Astrocyte (in vitro differentiated cells and primary cell): Measurements from ENCODE around the gene ARHGAP12. TPM values are rescaled to one million over a fixed set of nuclear protein-coding genes. Genes with fewer than 3 reads are reported as not detected.

ENCODE experiments used
- DNase-seq: peaks from one replicate; pipeline ENCODE4 v3.0.0-alpha.2; 2010; ENCODE audit warnings: low read depth
- FAIRE-seq: peaks from 2 replicates; lab custom pipeline; 2011; peaks lifted over from hg19 to GRCh38; lab: Jason Lieb, UNC
- H2AFZ ChIP-seq: 2 replicates; pipeline ENCODE4 v1.6.0; 2012; ENCODE audit warnings: low read depth, low read length, inconsistent platforms
- H3K27ac ChIP-seq: 2 replicates; pipeline ENCODE4 v1.5.1; 2011; ENCODE audit warnings: low read depth, low read length, inconsistent platforms
- H3K27me3 ChIP-seq: 2 replicates; pipeline ENCODE4 v1.6.0; 2011; ENCODE audit warnings: low read length, inconsistent platforms; ENCODE audit not compliant: insufficient read depth
- H3K36me3 ChIP-seq: 2 replicates; pipeline ENCODE4 v1.5.1; 2011; ENCODE audit warnings: low read length, inconsistent platforms; ENCODE audit not compliant: insufficient read depth
- H3K4me1 ChIP-seq: 2 replicates; pipeline ENCODE4 v1.5.1; 2011; ENCODE audit warnings: low read length, inconsistent platforms; ENCODE audit not compliant: insufficient read depth
- H3K4me2 ChIP-seq: 2 replicates; pipeline ENCODE4 v1.6.0; 2012; ENCODE audit warnings: low read length, inconsistent platforms
- H3K4me3 ChIP-seq: 2 replicates; pipeline ENCODE4 v1.5.1; 2011; ENCODE audit warnings: low read depth, mild to moderate bottlenecking, low read length, inconsistent platforms; ENCODE audit not compliant: insufficient read depth
- H3K79me2 ChIP-seq: 2 replicates; pipeline ENCODE4 v1.6.0; 2012; ENCODE audit warnings: mild to moderate bottlenecking, low read length, inconsistent platforms; ENCODE audit not compliant: insufficient read depth
- H3K9ac ChIP-seq: 2 replicates; pipeline ENCODE4 v1.6.0; 2012; ENCODE audit warnings: mild to moderate bottlenecking, low read length, inconsistent platforms
- H3K9me3 ChIP-seq: 2 replicates; pipeline ENCODE4 v1.5.1; 2012; ENCODE audit warnings: low read depth, mild to moderate bottlenecking, low read length, inconsistent platforms; ENCODE audit not compliant: insufficient read depth
- H4K20me1 ChIP-seq: 2 replicates; pipeline ENCODE4 v1.6.0; 2012; ENCODE audit warnings: low read length, inconsistent platforms; ENCODE audit not compliant: insufficient read depth
- H3K27ac Mint-ChIP-seq: one replicate; pipeline ENCODE4 v1.8.0; 2021; ENCODE audit warnings: mild to moderate bottlenecking, mixed read lengths; ENCODE audit not compliant: unreplicated experiment
- H3K27me3 Mint-ChIP-seq: one replicate; pipeline ENCODE4 v1.8.0; 2021; ENCODE audit warnings: low read depth, mixed read lengths; ENCODE audit not compliant: unreplicated experiment
- H3K36me3 Mint-ChIP-seq: one replicate; pipeline ENCODE4 v1.8.0; 2021; ENCODE audit warnings: low read depth, mixed read lengths; ENCODE audit not compliant: unreplicated experiment
- H3K4me1 Mint-ChIP-seq: one replicate; pipeline ENCODE4 v1.8.0; 2021; ENCODE audit warnings: low read depth, mixed read lengths; ENCODE audit not compliant: unreplicated experiment
- H3K4me3 Mint-ChIP-seq: one replicate; pipeline ENCODE4 v1.8.0; 2021; ENCODE audit warnings: mild to moderate bottlenecking, moderate library complexity, mixed read lengths; ENCODE audit not compliant: unreplicated experiment
- H3K9me3 Mint-ChIP-seq: one replicate; pipeline ENCODE4 v1.8.0; 2021; ENCODE audit warnings: mild to moderate bottlenecking, mixed read lengths; ENCODE audit not compliant: unreplicated experiment
- CTCF ChIP-seq: IDR thresholded peaks from 2 replicates; pipeline ENCODE4 v1.5.1; 2011; ENCODE audit warnings: low read depth, mild to moderate bottlenecking, inconsistent platforms, low read length, moderate library complexity; ENCODE audit not compliant: insufficient read depth
- EZH2 ChIP-seq: IDR thresholded peaks from 2 replicates; pipeline ENCODE4 v1.6.1; 2012; ENCODE audit warnings: mild to moderate bottlenecking, low read length, inconsistent platforms; ENCODE audit not compliant: insufficient read depth
- total RNA-seq: library from RNA; stranded (reverse); gene quantifications from 2 replicates; pipeline ENCODE4 v1.2.1, GENCODE V29; 2021

ARHGAP12 gene
- total RNA-seq, 1 donor from 2014 or later: 24.9 TPM

- TF ChIP-seq CTCF (no peak), EZH2 (no peak)
- H3K9ac ChIP-seq: no peak overlapping the region
- H3K4me2 ChIP-seq: no peak overlapping the region
- H3K4me3 ChIP-seq: no peak overlapping the region
- H3K9me3 Mint-ChIP-seq: peaks cover 1% of the 10 kb centered on the region
- no peaks in the 10 kb centered on the region for H3K27me3 ChIP-seq
- FAIRE-seq (no peak), DNase-seq (no peak)
- H3K4me1 Mint-ChIP-seq: peaks cover 3% of the 10 kb centered on the region
- no peaks in the 10 kb centered on the region for H3K9me3 ChIP-seq
- peaks cover 5% of the 10 kb centered on the region for H3K36me3 ChIP-seq
- H3K27ac Mint-ChIP-seq: no peak overlapping the region
- no peaks in the 10 kb centered on the region for H3K4me1 ChIP-seq
- H3K27ac ChIP-seq: no peak overlapping the region
- H3K36me3 Mint-ChIP-seq: no peaks in the 10 kb centered on the region
- H3K4me3 Mint-ChIP-seq: no peak overlapping the region
- no peak overlapping the region for H2AFZ ChIP-seq
- no peaks in the 10 kb centered on the region for H3K79me2 ChIP-seq
- H3K27me3 Mint-ChIP-seq: no peaks in the 10 kb centered on the region
- no peaks in the 10 kb centered on the region for H4K20me1 ChIP-seq
Observed at GRCh38 chr10:31829776-31830175, 98.9 kb downstream of the ARHGAP12 start.

GRCh38 chr10:31823358-31823757 is 105.3 kb downstream of the ARHGAP12 start:
- TF ChIP-seq EZH2 (no peak), CTCF (no peak)
- H3K9ac ChIP-seq: no peak overlapping the region

GRCh38 chr10:31822616-31823318 is 105.9 kb downstream of the ARHGAP12 start:
- Histone ChIP-seq H3K27ac (no peak overlapping the region), H3K27me3 (no peaks in the 10 kb centered on the region), H3K36me3 (peaks cover 5% of the 10 kb centered on the region), H3K9me3 (no peaks in the 10 kb centered on the region), H3K4me3 (no peak overlapping the region), H2AFZ (no peak overlapping the region), H3K4me2 (no peak overlapping the region), H3K9ac (no peak overlapping the region), H3K4me1 (no peaks in the 10 kb centered on the region), H3K79me2 (no peaks in the 10 kb centered on the region), H4K20me1 (no peaks in the 10 kb centered on the region)
- H3K9me3 Mint-ChIP-seq: no peaks in the 10 kb centered on the region
- no peak for FAIRE-seq
- no peak for DNase-seq
- TF ChIP-seq EZH2 (no peak), CTCF (no peak)
- H3K27me3 Mint-ChIP-seq: no peaks in the 10 kb centered on the region
- H3K27ac Mint-ChIP-seq: no peak overlapping the region
- H3K4me1 Mint-ChIP-seq: peaks cover 9% of the 10 kb centered on the region
- H3K36me3 Mint-ChIP-seq: peaks cover 2% of the 10 kb centered on the region
- H3K4me3 Mint-ChIP-seq: no peak overlapping the region

More at GRCh38 chr10:31823358-31823757, 105.3 kb downstream of the ARHGAP12 start:
- Mint-ChIP-seq H3K4me3 (no peak overlapping the region), H3K27ac (no peak overlapping the region), H3K9me3 (no peaks in the 10 kb centered on the region), H3K27me3 (no peaks in the 10 kb centered on the region), H3K4me1 (peaks cover 4% of the 10 kb centered on the region), H3K36me3 (peaks cover 2% of the 10 kb centered on the region)
- no peaks in the 10 kb centered on the region for H3K79me2 ChIP-seq
- no peaks in the 10 kb centered on the region for H3K4me1 ChIP-seq
- DNase-seq: no peak
- FAIRE-seq: no peak
- no peak overlapping the region for H3K4me2 ChIP-seq
- H3K27me3 ChIP-seq: no peaks in the 10 kb centered on the region
- H3K36me3 ChIP-seq: peaks cover 5% of the 10 kb centered on the region
- no peak overlapping the region for H3K4me3 ChIP-seq
- H3K27ac ChIP-seq: no peak overlapping the region
- H3K9me3 ChIP-seq: no peaks in the 10 kb centered on the region
- no peaks in the 10 kb centered on the region for H4K20me1 ChIP-seq
- no peak overlapping the region for H2AFZ ChIP-seq
